HG03469 (cell line): Measurements from ENCODE around the gene KPNA3.
A peak's percentile ranks its signal among the peaks of the same experiment; 100 is the strongest.
"Not testable (repeated sequence)": the region's sequence is repeated elsewhere in the genome, so short reads cannot be mapped to it uniquely, and the experiment has no call there.

ENCODE experiments used
- ATAC-seq: cut with Tn5 transposase; IDR thresholded peaks from one replicate; pipeline ENCODE4 v1.9.1; 2021; ENCODE audit warnings: mild to moderate bottlenecking, moderate library complexity, moderate number of reproducible peaks; ENCODE audit not compliant: unreplicated experiment

KPNA3 gene

GRCh38 chr13:49807681-49808080 lies 15.2 kb upstream of the KPNA3 start:
- ATAC-seq, result no peak

DNA sequence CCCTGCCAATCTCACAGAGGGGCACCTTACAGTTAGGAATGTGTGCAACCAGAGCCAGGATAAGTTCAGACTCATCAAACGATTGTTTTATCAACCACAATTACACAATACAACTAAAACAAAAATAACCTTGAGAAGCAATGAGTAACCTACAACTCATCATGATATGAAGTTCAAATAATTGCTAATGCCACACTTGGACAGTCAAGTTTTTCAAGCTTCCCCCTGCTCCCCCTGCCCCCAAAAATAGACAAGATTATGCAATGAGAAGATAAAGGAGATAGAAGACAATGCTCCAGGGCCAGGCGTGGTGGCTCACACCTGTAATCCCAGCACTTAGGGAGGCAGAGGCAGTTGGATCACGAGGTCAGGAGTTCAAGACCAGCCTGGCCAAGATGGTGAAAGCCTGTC lies 13.6 kb upstream of the KPNA3 start:
- no peak for ATAC-seq

DNA sequence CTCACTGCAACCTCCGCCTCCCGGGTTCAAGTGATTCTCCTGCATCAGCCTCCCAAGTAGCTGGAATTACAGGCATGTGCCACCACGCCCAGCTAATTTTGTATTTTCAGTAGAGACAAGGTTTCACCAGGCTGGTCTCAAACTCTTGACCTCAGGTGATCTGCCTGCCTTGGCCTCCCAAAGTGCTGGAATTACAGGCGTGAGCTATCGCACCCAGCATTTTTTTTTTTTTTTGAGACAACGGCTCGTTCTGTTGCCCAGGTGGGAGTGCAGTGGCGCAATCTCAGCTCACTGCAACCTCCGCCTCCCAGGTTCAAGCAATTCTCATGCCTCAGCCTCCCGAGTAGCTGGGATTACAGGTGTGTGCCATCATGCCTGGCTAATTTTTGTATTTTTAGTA lies 10.6 kb upstream of the KPNA3 start:
- ATAC-seq, result not testable (repeated sequence)

DNA sequence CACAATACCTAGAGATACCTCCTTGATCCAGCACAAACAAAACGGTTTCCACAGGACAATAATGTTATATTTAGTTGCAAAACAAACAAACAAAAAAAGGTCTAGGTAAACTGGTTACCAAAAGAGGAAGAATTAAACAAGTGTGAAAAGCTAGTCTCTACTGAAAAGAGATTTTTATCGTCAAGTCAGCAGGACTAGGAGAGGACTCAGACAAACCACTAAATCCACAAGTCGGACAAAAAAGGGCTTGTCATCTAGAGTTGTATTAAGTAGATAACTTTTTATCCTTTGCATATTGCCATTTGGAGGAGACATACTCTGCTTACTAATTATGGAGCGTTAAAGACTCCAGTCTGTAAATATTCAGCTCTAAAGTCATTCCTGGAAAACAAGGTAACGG lies 9.9 kb upstream of the KPNA3 start:
- ATAC-seq, result no peak

GRCh38 chr13:49791711-49792549 lies 552 bp downstream of the KPNA3 start:
- ATAC-seq, result peak; percentile 12

DNA sequence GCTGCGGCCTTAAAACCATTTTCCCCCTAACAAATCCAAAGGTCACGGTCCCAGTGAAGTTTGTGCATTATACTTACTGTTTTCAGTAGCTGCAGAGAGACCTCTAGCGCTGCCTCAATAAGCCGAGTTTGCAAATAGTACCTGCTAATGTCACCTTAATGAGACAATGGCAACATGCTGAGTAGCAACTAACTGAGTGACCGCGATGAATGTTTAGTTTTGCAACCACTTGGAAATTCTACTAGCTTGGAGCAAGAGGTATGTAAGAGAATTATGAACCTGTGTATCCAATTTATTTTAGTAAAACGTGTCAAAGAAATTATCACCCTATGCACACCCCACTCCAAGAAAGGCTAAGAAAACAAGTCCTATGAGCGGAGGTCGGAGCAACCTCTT lies 1.2 kb downstream of the KPNA3 start:
- no peak for ATAC-seq

- ATAC-seq, result no peak
Measured at GRCh38 chr13:49789968-49790367, 2.5 kb downstream of the KPNA3 start.

GRCh38 chr13:49786401-49787008 lies 6.0 kb downstream of the KPNA3 start:
- no peak for ATAC-seq

DNA sequence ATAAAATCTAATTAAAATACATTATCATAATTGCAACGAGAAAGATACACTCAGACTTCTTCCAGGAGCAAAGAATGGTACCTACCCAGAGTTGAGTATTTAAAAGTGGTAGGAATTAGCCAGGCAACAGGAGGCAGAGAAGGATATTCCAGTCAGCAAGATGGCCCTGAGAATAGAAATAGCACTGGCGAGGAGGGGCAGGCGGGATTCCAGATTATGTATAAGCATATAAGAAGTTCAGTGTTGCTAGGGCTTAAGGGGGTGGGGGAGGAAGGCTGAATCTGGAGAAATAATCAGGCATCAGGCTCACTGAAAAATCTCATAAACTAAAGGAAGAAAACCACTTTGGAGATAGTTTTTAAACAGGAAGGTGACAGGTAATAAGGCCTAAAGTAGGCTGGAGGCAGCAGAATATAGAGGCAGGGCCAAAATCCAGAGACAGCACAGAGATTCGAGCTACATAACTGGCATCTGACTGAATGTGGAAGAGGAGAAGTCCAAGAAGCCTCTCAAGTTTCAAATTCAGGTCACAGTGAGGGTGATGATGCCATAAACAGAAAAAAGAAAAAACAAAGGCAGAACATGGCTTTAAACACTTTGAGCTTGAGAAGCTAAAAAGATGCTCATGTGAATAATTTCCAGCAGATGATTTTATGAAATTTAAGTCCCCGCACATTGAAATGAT lies 7.5 kb downstream of the KPNA3 start:
- no peak for ATAC-seq

DNA sequence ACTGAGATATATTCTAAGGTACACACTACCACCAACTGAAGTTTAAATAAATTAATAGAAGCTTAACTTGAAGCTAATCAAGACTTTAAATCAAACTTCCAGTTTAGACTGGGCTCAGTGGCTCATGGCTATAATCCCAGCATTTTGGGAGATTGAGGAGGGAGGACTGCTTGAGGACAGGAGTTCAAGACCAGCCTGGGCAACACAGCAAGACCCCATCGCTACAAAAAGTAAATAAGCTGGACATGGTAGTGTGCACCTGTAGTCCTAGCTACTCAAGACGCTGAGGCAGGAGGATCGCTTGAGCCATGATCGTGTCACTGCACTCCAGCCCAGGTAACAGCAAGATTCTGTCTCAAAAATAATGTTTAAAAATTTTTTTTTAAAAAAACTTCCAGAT lies 8.6 kb downstream of the KPNA3 start:
- ATAC-seq, result no peak

- ATAC-seq, result no peak
Measured at GRCh38 chr13:49782784-49783183, 9.7 kb downstream of the KPNA3 start.

DNA sequence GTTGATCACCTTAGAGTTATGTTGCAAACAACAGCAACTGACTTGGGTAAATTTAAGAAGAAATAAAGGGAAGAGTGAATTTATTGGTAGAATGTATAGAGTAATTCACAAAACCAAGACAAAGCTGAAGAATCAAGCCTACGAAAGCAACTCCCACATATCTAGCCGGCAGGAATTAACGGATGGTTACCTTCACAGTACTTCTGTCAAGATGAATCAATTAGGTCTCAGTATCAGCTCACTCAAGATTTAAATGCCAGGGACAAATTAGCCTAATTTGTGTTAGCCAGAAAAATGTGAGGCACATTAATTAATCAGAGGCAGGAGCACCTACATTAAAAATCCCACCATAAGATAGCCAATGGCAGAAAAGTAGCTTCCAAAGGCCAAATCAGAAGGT lies 10.7 kb downstream of the KPNA3 start:
- ATAC-seq, result no peak

DNA sequence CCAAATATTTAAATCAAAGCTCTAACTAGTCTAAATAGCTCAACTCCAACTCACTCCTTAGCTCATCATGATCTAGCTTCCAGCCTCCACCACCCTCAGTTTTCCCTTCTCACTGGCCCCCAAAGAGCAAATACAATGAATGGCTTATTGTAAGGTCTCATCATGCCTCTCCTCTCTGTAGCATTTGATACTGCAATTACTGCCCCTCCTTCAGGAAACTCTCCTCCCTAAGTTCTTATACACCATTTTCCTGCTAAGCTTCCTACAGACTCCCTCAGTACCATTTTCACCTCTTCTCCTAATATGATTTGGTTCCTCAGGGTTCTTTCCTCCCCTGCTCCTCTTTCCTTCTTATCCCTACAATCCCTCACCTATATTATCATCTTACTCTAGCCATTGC lies 12.8 kb downstream of the KPNA3 start:
- ATAC-seq, result no peak

DNA sequence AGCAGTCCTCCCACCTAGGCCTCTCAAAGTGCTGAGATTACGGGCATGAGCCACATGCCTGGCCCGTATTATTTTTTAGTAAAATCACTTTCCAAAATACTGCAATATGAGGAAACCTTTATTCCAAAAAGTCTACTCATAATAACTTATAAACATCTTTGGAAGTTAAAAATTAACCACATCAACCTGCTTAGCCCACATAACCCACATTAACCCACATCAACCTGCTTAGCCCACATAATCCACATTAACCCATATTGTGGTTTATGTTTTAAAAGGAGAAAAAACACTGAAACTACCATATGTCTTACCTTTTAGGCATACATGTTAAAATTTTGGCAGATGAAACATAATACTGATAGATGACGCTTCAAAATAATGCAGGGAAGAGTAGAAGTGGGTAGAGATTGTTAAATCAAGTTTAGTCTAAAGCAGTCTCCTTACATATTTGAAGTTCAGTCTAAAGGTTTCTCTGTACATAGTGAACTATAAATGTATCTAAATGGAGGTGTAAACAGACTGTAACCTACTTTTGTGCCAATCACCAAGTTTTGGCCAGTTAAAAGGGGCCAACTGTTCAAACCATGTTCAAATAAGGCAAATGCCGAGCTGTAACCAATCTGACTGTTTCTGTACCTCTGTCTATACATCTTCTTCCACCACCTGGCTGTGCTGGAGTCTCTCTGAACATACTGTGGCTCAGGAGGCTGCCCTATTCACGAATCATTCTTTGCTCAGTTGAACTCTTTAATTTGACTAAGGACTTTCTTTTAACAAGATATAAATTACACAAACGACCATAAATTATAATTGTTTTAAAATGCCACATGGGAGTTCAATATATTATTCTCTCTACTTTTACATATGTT lies 14.5 kb downstream of the KPNA3 start:
- no peak for ATAC-seq

DNA sequence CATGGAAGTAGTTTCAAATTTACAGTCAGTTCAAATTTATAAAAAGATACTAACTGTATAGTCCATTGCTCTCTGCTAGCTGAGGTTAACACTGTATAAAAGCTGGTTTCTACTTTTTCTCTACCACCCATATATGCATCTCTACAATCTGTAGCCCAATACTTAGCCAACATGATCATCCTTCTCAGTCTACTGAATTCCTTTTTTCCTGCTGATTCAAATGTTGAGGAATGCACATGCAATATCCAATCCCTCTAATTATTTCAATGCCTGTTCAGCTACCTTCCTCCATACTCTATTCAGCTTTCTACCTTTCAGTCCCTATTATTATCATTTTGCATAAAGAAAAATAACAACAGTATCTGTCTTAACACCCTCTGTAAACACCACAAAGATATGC lies 15.6 kb downstream of the KPNA3 start:
- no peak for ATAC-seq

DNA sequence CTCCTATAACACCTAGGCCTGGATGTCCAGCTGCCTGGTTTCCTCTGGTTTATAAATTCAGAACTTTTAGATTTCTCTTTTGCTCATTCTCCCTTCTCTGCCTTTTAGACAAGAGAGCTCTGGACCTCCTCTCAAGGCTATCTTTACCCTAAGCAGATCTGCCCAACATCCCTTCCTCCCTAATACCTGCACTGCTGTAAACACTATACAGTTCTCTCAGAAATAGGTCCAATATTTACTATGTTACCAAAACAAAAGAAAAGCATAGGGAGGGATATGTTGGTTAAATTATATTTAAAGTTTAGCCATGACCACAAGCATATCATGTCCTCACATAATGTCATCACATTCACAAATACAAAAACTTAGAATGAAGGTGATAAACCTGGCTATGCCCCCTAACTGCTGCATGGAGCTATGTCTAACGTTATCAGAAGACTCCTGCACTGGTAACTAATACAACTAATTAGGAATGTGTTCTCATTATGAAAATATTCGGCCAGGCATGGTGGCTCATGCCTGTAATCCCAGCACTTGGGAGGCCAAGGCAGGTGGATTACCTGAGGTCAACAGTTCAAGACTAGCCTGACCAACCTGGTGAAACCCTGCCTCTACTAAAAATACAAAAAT lies 18.0 kb downstream of the KPNA3 start:
- ATAC-seq, result no peak

DNA sequence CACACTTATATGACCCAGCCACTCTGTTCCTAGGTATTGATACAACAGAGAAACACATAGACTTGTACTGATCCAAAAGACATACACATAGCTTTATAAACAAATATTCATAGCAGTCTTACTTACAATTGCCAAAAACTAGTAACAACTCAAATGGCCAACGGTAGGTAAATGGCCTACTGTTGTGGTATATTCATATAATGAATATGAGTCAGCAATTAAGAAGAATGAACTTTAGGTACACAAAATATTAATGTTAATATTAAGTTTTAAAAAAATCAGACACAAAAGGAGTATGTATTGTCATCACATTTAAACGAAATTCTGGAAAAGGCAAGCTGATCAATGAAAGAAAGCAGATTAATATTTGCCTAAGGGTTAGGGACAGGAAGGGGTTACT lies 19.7 kb downstream of the KPNA3 start:
- no peak for ATAC-seq

DNA sequence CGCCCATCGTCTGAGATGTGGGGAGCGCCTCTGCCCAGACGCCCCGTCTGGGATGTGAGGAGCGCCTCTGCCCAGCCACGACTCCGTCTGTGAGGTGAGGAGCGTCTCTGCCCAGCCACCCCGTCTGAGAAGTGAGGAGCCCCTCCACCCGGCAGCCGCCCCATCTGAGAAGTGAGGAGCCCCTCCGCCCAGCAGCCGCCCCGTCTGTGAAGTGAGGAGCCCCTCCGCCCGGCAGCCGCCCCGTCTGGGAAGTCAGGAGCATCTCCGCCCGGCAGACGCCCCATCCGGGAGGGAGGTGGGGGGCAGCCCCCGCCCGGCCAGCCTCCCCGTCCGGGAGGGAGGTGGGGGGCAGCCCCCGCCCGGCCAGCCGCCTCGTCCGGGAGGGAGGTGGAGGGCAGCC lies 30.7 kb downstream of the KPNA3 start:
- ATAC-seq, result not testable (repeated sequence)

DNA sequence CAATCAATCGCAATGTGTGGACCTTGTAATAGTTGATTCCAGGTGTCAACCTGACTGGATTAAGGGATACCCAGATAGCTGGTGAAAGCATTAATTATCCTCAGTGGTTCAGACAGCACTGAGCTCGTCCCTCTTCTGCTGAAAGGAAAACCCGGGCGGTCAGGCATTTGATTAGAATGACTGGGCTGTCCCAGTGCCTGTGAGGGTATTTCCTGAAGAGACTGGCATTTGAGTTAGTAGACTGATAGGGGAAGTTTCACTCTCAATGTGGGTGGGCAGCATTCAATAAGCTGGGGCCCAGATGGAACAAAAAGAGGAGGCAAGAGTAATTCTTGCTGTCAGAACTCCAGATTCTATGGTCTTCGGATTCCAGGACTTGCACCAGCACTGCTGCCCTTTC lies 31.9 kb downstream of the KPNA3 start:
- no peak for ATAC-seq

GRCh38 chr13:49759503-49759902 lies 33.0 kb downstream of the KPNA3 start:
- no peak for ATAC-seq

DNA sequence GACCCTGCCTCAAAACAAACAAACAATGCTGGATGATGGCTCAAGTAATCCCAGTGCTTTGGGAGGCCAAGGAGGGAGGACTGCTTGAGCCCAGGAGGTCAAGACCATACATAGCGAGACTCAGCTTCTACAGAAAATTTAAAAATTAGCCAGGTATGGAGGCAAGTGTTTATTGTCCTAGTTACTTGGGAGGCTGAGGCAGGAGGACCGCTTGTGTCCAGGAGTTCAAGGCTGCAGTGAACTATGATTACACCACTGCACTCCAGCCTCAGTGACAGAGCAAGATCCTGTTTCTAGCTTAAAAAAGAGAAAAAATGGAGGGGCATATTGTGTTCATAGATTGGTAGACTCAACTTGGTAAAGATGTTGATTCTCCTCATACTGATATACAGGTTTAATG lies 36.2 kb downstream of the KPNA3 start:
- ATAC-seq, result no peak
